K562 (cell line): Measurements from ENCODE around the gene UNC45A. TPM values are rescaled to one million over a fixed set of nuclear protein-coding genes. Genes with fewer than 3 reads are reported as not detected.

Experiments used
- CBFA2T2 ChIP-seq: fragments of 450-650 bp; conservative IDR thresholded peaks from 2 replicates; pipeline ENCODE4 v1.6.1; 2017; ENCODE audit warnings: mild to moderate bottlenecking
- DACH1 ChIP-seq: fragments of 450-650 bp; IDR thresholded peaks from 2 replicates; pipeline ENCODE4 v1.6.1; 2018; ENCODE audit not compliant: partially characterized antibody
- ERF ChIP-seq: fragments of 450-650 bp; formaldehyde crosslinking; IDR thresholded peaks from 2 replicates; pipeline ENCODE4 v1.4.0; 2020; ENCODE audit warnings: mild to moderate bottlenecking, mixed read lengths
- ETS2 ChIP-seq: IDR thresholded peaks from 2 replicates; pipeline ENCODE4 v1.6.1; 2016; ENCODE audit warnings: borderline replicate concordance, missing genetic modification characterization, mild to moderate bottlenecking, moderate library complexity, missing compliant biosample characterization; ENCODE audit not compliant: poor library complexity, severe bottlenecking
- GATA2 ChIP-seq: sonication (generic); formaldehyde crosslinking; IDR thresholded peaks from 2 replicates; pipeline ENCODE4 v1.4.0; 2020; ENCODE audit warnings: mild to moderate bottlenecking, missing genetic modification reagents
- GTF2B ChIP-seq: IDR thresholded peaks from 2 replicates; pipeline ENCODE4 v1.6.1; 2011; ENCODE audit not compliant: insufficient read length; ENCODE audit errors: extremely low read depth
- GTF2F1 ChIP-seq: IDR thresholded peaks from 2 replicates; pipeline ENCODE4 v1.6.1; 2011; ENCODE audit warnings: low read depth, low read length, improper control_type of control experiment
- ILK ChIP-seq: fragments of 450-650 bp; IDR thresholded peaks from 2 replicates; pipeline ENCODE4 v1.6.1; 2016; ENCODE audit warnings: missing genetic modification characterization, low read depth, mild to moderate bottlenecking, missing compliant biosample characterization, moderate library complexity, borderline replicate concordance
- MEF2A ChIP-seq: IDR thresholded peaks from 2 replicates; pipeline ENCODE4 v1.6.1; 2011; ENCODE audit warnings: low read depth, mild to moderate bottlenecking, low read length, moderate library complexity; ENCODE audit not compliant: control insufficient read depth
- MTF1 ChIP-seq: fragments of 250-450 bp; sonication (Bioruptor Pico); IDR thresholded peaks from 2 replicates; pipeline ENCODE4 v1.9.0; 2021; ENCODE audit warnings: moderate library complexity, mild to moderate bottlenecking, inconsistent platforms, borderline replicate concordance
- NEUROD1 ChIP-seq: fragments of 150-350 bp; IDR thresholded peaks from 2 replicates; pipeline ENCODE4 v1.6.1; 2014; ENCODE audit warnings: borderline replicate concordance, low read length, low read depth; ENCODE audit not compliant: partially characterized antibody
- POLR2AphosphoS2 ChIP-seq: IDR thresholded peaks from 2 replicates; pipeline ENCODE4 v1.6.1; 2012; ENCODE audit warnings: low read length, improper control_type of control experiment
- PTBP1 ChIP-seq: fragments of 200-400 bp; formaldehyde crosslinking; IDR thresholded peaks from 2 replicates; pipeline ENCODE4 v1.6.1; 2017; ENCODE audit warnings: low read depth, low read length
- RBM25 ChIP-seq: fragments of 200-400 bp; formaldehyde crosslinking; IDR thresholded peaks from 2 replicates; pipeline ENCODE4 v1.6.1; 2018; ENCODE audit warnings: low read length, low read depth, moderate library complexity; ENCODE audit not compliant: severe bottlenecking
- RBM39 ChIP-seq: fragments of 200-400 bp; formaldehyde crosslinking; optimal IDR thresholded peaks from 2 replicates; pipeline ENCODE3; 2018; ENCODE audit warnings: low read depth, low read length
- RFX7 ChIP-seq: fragments of 250-450 bp; sonication (Bioruptor Pico); IDR thresholded peaks from 2 replicates; pipeline ENCODE4 v1.5.1; 2021; ENCODE audit warnings: mild to moderate bottlenecking
- RNF2 ChIP-seq: sonication (generic); IDR thresholded peaks from 2 replicates; pipeline ENCODE4 v1.6.1; 2016
- SRSF1 ChIP-seq: fragments of 200-400 bp; formaldehyde crosslinking; IDR thresholded peaks from 2 replicates; pipeline ENCODE4 v1.6.1; 2017; ENCODE audit warnings: mild to moderate bottlenecking, low read depth, low read length, moderate library complexity
- TAF9B ChIP-seq: fragments of 450-650 bp; IDR thresholded peaks from 2 replicates; pipeline ENCODE4 v1.6.1; 2018; ENCODE audit warnings: mild to moderate bottlenecking; ENCODE audit not compliant: partially characterized antibody
- TCF7 ChIP-seq: sonication (generic); IDR thresholded peaks from 2 replicates; pipeline ENCODE4 v1.6.1; 2016; ENCODE audit warnings: antibody characterized with exemption, borderline replicate concordance
- THRB ChIP-seq: fragments of 450-650 bp; formaldehyde crosslinking; conservative IDR thresholded peaks from 2 replicates; pipeline ENCODE4 v1.4.0; 2022; ENCODE audit warnings: mild to moderate bottlenecking, missing genetic modification characterization
- ZNF263 ChIP-seq: sonication (generic); formaldehyde crosslinking; IDR thresholded peaks from 2 replicates; pipeline ENCODE4 v1.8.0; 2022; ENCODE audit warnings: mild to moderate bottlenecking, missing genetic modification reagents, borderline replicate concordance
- polyA plus RNA-seq, 8 experiments: library from polyadenylated mRNA; depleted of rRNA in 4 of 8; stranded (reverse) in 5 of 8; unstranded in 3 of 8; fragments of >200 nt; fragmentation: Nextera tagmentation in 2 of 8; fragmentation: Illumina TruSeq in 1 of 8; extraction: Ambion mirVana in 2 of 8; extraction: Trizol in 1 of 8; gene quantifications; 2 replicates each; pipeline versions ENCODE4 v1.2.1 to v1.2.3, GENCODE V29; 2011 to 2014; ENCODE audit warnings: inconsistent platforms in 1 of 8, missing spikeins in 1 of 8
- total RNA-seq, 7 experiments: library from RNA; depleted of rRNA in 6 of 7; stranded (reverse); fragments of >200 nt in 6 of 7; fragmentation: Illumina TruSeq in 2 of 7; extraction: Trizol in 2 of 7; gene quantifications; 2 replicates each; pipeline versions ENCODE4 v1.2.1 to v1.2.3, GENCODE V29; 2011 to 2021; ENCODE audit warnings: low replicate concordance in 1 of 7
- TF ChIP-seq, protein P1 (sequence below), 2 experiments: fragments of 450-650 bp in 1 of 2; sonication (generic) in 1 of 2; formaldehyde crosslinking; conservative IDR thresholded peaks; 2 replicates each; pipeline versions ENCODE4 v1.4.0 to v1.8.1; 2020 to 2022; ENCODE audit warnings: mild to moderate bottlenecking in 1 of 2, missing genetic modification reagents in 1 of 2
- TF ChIP-seq, protein P2 (sequence below), 2 experiments: fragments of 450-650 bp; IDR thresholded peaks; 2 replicates each; pipeline ENCODE4 v1.6.1; 2016

UNC45A gene
- total and polyA plus RNA-seq, 9 of the 15 experiments (the other 6 are each of a cell fraction or from before 2014, with no cell fraction given) = 22.4 to 79.3 (median 43.7) TPM

DNA sequence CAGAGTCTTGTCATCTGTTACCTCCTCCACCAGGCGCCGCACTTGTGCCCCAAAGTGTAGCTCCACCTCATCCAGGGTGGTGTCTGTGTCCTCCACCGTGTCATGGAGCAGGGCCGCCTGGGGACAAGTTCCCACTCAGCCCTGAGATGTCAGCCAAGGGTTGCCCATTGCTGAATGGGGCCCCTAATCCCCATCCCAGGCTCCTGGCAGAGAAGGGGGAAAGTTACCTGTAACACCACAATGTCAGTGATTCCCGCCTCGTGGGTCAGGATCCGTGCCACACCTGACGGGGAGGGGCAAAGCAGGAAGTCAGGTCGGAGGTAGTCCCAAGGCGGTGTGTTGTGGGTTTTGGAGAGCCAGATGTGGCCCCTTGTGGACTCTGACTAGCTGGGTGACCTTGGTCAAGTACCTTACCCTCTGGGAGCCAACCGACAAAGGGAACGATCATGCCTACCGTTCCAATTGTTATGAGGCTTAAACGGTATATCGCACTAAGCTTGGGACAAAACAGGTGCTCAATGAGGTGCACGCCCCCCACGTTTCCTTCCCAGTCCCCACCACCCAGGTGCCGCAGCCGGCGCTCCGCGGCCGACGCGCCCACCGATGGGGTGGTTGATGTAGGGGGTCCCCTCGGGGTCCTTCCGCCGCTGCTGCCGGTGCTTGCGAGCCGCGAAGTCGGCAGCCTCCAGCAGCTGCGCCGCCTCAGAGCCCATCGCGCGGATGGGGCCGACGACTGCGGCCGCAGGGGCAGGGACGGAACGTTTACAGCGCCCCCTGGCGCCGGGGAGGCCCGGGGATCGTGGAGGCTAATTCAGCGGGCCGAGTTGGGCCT lies 3.0 kb upstream of the UNC45A start, which contains the start of gene HDDC3 (continued):
- peak; percentile 82; the same call in 1 of the 2 replicates for TF ChIP-seq THRB (CRISPR knock-in tag)
- no peak for TF ChIP-seq GATA2
- 0 out of 2 replicates have a peak, but pooled peaks have one; percentile 36 for TF ChIP-seq RNF2
- no peak for TF ChIP-seq ILK (tag)
- peak; percentile 4 for TF ChIP-seq ERF (CRISPR knock-in tag)
- TF ChIP-seq TCF7 = no peak
- no peak for TF ChIP-seq DACH1
- no peak for TF ChIP-seq GTF2B
- TF ChIP-seq PTBP1 = no peak
- TF ChIP-seq ZNF263 (CRISPR knock-in tag) = peak; percentile 92
- no peak; the same call in 1 of the 2 replicates for TF ChIP-seq POLR2AphosphoS2
- peak; percentile 66 for TF ChIP-seq NEUROD1
- no peak for TF ChIP-seq TAF9B
- 0 out of 2 replicates have a peak, but pooled peaks have one; percentile 32 for TF ChIP-seq MEF2A
- TF ChIP-seq ETS2 = no peak
- TF ChIP-seq, protein P1, sequence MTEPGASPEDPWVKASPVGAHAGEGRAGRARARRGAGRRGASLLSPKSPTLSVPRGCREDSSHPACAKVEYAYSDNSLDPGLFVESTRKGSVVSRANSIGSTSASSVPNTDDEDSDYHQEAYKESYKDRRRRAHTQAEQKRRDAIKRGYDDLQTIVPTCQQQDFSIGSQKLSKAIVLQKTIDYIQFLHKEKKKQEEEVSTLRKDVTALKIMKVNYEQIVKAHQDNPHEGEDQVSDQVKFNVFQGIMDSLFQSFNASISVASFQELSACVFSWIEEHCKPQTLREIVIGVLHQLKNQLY (CRISPR knock-in tag; conservative IDR thresholded peaks at IDR 0.05) = peak in 1 of 2 experiments; percentile 84; a peak in 1 of 4 replicates
- TF ChIP-seq RFX7 (CRISPR knock-in tag) = no peak
- TF ChIP-seq RBM39 = no peak
- TF ChIP-seq GTF2F1 = 0 out of 2 replicates have a peak, but pooled peaks have one; percentile 16
- TF ChIP-seq, protein P2, sequence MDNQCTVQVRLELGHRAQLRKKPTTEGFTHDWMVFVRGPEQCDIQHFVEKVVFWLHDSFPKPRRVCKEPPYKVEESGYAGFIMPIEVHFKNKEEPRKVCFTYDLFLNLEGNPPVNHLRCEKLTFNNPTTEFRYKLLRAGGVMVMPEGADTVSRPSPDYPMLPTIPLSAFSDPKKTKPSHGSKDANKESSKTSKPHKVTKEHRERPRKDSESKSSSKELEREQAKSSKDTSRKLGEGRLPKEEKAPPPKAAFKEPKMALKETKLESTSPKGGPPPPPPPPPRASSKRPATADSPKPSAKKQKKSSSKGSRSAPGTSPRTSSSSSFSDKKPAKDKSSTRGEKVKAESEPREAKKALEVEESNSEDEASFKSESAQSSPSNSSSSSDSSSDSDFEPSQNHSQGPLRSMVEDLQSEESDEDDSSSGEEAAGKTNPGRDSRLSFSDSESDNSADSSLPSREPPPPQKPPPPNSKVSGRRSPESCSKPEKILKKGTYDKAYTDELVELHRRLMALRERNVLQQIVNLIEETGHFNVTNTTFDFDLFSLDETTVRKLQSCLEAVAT (IDR thresholded peaks at IDR 0.05) = 0 out of 4 replicates have a peak, but pooled peaks of 1 of the 2 experiments have one; percentile 38
- TF ChIP-seq RBM25 = no peak
- no peak for TF ChIP-seq CBFA2T2
- no peak for TF ChIP-seq SRSF1
- TF ChIP-seq MTF1 (CRISPR knock-in tag) = no peak
